NAMALWA (cell line): Measurements from ENCODE around the gene OLIG2.
A peak's percentile ranks its signal among the peaks of the same experiment; 100 is the strongest.

Experiments used
- DNase-seq: peaks from one replicate; pipeline ENCODE4 v3.0.0-alpha.2; 2015; ENCODE audit warnings: low spot score

OLIG2 gene

GRCh38 chr21:33033094-33033951, 7.6 kb downstream of the OLIG2 start:
- DNase-seq = no peak

GRCh38 chr21:33033961-33034413, 8.3 kb downstream of the OLIG2 start:
- no peak for DNase-seq

DNA sequence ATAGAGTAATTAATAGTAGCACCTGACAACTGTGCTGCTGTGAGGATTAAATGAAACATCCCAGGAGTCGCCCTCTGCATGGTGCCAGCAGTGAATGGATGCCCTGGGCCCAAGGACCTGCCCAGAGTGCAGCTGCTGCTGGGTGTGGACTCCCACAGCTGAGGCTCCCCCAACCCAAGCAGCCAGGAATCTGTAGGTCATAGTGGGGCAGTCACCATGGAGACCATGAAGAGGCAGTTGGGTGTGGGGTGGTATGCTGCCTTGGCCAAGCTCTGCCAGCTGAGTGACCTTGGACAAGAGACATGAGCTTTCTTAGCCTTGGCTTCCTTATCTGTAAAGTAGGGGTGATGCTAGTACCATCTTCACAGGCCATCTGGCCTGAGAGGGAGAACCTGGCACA, 9.4 kb downstream of the OLIG2 start:
- no peak for DNase-seq

- DNase-seq = no peak
Observed at GRCh38 chr21:33036430-33037162, 10.9 kb downstream of the OLIG2 start.

GRCh38 chr21:33037501-33037900, 11.8 kb downstream of the OLIG2 start:
- DNase-seq = no peak

DNA sequence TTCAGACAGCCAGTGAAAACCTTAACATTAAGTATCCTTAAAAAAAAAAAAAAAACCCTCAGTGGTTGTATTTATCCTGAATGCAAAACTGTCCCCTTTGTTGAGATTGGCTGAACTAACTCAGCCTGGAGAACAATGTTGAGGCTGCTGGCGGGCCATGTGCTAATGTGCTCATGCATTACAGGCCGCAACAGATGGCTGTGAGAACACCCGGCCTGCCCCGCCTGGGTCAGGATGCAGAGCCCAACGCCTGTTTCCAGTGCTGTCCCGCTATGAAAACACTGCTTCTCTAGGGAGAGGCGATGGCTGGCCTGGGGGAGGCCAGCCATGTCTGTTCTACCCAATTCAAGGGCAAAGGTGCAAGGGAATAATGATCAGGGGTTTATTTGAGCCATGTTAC, 13.8 kb downstream of the OLIG2 start:
- no peak for DNase-seq

- no peak for DNase-seq
Observed at GRCh38 chr21:33040215-33040614, 14.5 kb downstream of the OLIG2 start.

GRCh38 chr21:33041981-33042380, 16.2 kb downstream of the OLIG2 start:
- no peak for DNase-seq

- DNase-seq = no peak
Observed at GRCh38 chr21:33042812-33043211, 17.1 kb downstream of the OLIG2 start.

- DNase-seq = no peak
Observed at GRCh38 chr21:33046455-33046854, 20.7 kb downstream of the OLIG2 start.

- no peak for DNase-seq
Observed at GRCh38 chr21:33047231-33047630, 21.5 kb downstream of the OLIG2 start.

DNA sequence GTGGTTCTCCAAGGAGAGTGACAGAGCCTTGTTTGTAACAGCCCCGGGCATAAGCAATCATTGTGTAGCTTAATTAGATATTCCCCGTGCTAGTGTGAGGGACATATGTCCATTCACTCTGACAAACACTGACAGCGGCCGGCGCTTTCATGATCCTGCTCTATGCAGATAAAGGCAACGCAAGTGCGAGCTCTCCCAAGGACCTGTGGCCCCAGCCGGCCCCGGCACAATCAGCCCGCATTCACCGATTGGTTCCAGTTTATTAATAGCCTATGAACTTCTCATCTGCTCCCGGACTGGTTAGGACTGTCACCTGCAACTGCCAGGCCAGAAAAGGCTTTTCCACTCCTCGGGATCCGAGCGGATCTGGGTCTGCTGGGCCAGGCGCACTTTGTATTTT, 26.2 kb downstream of the OLIG2 start:
- no peak for DNase-seq

DNA sequence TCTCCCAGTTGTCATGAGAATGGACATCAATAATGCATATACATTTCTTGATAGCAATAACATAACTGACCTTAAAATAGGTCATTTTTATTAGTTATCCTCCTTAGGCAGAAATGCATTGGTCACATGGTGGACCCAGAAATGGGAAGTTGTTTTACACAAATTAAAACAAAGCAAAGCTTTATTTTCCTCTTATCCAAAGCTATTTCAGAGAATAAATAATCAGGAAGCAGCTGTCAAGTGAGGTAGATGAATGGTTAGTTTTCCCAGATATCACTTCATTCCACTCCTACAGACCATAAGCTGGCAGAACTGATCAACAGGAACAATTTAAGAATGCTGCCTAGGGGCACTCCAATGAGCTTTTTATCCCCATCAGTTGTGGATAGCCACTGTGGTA, 28.2 kb downstream of the OLIG2 start:
- no peak for DNase-seq

DNA sequence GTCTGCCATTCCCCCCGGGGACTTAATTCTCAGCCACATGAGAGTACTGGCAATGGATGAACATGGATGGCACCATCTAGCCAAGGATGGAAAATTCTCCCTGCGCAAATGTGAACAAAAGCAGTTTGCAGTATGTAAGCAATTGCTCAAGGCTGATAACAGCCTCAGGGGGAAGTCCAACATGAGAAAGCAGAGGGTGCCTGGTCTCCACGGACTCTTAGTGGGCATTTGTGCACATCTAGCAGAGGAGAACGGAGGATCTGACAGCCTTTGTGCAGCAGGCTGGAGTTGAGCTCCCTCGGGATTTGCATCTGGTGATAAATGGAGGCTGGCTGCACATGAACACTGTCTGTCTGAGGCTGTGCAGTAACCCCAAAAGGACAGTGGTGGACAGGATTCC, 30.3 kb downstream of the OLIG2 start:
- DNase-seq = no peak

GRCh38 chr21:33057385-33057940, 31.7 kb downstream of the OLIG2 start:
- no peak for DNase-seq

DNA sequence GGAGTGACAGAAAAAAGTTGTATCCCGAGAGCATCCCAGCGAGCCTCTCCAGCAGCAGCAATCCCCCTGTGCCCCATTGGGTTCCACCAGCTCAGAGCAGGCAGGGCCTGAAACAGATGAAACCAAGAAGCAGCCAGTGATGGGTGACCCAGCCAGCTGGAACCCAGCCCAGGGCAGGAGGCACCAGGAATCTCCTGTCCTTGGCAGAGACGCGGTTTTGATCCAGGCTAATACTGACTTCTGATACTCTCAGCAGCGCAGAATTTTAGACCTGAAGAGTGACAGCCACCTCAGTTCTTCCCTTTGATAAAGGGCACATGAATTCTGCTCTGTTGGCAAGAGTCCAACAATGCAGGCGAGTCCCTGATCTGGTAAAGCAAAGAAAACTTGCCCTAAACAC, 32.8 kb downstream of the OLIG2 start:
- DNase-seq = peak; percentile 29

DNA sequence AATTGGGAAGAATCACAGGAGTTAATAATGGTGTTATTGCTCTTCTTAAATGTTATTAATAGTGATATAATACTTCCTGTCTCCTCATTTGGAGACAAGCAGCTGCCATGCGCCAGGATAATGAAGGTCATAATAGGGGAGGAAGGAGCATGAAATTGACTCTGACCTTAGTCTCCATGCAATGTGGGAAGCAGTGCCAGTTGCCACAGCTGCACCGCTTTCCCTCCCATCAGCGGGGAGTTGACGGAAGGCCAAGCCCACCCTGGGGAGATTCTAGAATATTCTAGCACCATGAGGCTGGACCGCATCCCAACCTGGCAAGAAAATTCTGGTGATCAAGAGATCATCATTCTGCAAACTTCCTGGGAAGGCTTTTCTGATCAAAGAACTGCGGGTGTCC, 33.2 kb downstream of the OLIG2 start:
- no peak for DNase-seq

DNA sequence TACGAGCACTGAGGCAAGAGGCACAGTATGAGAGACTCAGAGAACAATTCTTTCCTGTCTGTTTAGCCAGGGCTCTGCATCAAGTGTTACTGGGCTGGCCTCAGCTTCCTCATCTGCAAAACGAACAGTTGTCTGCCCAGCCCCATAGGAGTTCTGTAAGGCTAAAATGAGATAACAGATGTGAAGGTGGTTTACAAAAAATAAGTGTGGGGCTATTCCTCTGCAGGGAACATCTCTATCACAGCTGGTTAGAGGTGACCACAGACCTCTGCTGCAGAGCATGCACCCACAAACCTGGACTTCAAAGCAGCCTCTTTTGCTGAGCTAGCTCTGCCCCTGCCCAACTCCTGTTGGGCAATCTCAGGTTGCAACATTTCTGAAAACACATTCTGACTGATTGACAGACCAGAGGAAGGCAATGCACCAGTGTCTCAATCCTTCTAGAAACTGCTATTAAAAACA, 33.7 kb downstream of the OLIG2 start:
- DNase-seq = peak; percentile 35

DNA sequence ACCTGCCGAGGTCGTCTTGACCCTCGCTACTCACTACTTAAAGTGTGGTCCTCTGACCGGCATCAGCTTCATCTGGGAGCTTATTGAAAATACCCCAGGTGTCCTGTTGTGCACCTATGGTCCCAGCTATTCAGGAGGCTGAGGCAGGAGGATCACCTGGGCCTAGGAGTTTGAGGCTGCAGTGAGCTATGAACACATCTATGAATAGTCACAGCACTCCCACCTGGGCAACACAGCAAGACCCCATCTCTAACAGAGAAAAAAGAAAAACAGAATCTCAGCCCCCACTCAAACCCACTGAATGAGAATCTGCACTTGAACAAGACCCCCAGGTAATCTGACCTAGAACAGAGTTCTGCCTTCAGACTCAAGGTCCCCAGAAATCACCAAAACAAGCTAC, 35.5 kb downstream of the OLIG2 start:
- no peak for DNase-seq

- DNase-seq = no peak
Observed at GRCh38 chr21:33063375-33063883, 37.7 kb downstream of the OLIG2 start.

DNA sequence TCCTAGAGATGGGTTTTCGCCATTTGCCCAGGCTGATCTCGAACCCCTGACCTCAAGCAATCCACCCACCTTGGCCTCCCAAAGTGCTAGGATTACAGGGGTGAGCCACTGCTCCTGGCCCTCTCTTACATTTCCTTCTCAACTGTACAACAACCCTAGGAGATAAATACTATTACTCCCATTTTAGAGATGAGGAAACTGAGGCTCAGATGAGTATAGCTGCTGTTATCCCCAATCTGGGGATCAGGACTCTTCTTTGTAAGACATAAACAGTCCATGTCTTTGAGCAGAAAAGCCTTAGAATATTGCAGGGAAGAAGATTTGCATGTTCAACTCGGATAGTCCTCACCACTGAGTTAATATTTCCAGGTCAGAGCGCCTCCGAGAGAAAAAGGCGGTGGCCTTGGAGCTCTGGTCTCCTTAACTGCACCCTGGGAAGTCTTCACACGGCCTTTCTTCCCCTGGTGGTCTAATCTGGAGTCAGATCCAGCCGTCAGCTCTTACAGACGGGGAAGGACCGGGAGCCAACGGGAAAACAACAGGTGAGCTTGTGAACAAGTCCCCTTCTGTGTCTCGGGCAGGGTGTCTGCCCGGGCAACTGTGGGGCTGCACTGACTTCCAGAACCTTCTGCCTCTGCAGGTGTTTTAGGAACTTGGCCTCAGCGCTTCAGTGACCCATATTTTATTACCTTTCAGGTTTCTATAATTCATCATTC, 38.3 kb downstream of the OLIG2 start:
- no peak for DNase-seq
